ENCODE data around the gene ZNF267.

DNA sequence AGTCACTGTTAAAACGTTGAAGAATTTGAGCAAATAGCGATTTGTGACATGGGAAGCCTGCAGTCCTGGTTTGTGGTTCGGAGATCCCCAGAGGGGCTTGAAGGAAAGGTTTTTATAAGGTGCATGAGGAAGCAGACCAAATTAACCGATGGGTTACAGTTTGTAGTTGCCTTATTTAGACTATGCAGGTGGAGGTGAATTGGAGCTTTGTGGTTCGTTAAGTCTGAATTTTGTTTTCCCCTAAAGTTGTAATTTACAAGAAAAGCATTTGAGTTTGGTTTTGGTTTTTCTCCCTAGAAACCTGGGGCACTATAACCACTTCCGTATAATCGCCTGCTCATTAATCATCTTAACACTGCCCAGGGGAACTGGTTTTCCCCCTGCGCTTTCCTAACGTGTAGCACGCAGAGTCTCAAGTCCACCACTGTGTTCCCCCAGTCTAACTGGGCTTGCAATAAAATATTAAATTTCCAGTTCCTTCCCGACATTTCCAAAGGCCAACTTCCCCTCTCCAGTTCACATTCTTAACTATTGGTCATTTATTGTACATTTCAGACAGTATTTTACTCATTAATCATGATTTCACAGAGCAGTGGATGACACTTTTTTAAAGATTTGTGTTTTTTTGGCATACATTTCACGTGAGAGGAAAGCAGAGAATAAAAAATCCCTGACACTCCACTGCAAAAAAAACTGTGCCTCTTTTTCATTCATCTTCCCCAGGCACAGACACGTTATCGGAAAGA, 932 bp downstream of the ZNF267 start:
- TF ChIP-seq, protein P1, sequence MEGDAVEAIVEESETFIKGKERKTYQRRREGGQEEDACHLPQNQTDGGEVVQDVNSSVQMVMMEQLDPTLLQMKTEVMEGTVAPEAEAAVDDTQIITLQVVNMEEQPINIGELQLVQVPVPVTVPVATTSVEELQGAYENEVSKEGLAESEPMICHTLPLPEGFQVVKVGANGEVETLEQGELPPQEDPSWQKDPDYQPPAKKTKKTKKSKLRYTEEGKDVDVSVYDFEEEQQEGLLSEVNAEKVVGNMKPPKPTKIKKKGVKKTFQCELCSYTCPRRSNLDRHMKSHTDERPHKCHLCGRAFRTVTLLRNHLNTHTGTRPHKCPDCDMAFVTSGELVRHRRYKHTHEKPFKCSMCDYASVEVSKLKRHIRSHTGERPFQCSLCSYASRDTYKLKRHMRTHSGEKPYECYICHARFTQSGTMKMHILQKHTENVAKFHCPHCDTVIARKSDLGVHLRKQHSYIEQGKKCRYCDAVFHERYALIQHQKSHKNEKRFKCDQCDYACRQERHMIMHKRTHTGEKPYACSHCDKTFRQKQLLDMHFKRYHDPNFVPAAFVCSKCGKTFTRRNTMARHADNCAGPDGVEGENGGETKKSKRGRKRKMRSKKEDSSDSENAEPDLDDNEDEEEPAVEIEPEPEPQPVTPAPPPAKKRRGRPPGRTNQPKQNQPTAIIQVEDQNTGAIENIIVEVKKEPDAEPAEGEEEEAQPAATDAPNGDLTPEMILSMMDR (IDR thresholded peaks at IDR 0.05) = no peak
- no peak for TF ChIP-seq POLR2A (IDR thresholded peaks at IDR 0.05)

All from body of pancreas (tissue), 4 donors.